IPS-18c (cell line): Measurements from ENCODE around the gene NINJ1.

ENCODE experiments used
- H3K4me3 ChIP-seq: 2 replicates; pipeline ENCODE4 v1.7.0; 2013; ENCODE audit warnings: low read depth, mild to moderate bottlenecking, low read length, moderate library complexity; ENCODE audit not compliant: insufficient read depth
- H3K9me3 ChIP-seq: one replicate; pipeline ENCODE4 v1.6.1; 2013; ENCODE audit warnings: mild to moderate bottlenecking, low read length, moderate library complexity; ENCODE audit not compliant: control insufficient read depth, insufficient read depth

The NINJ1 gene

GRCh38 chr9:93138171-93138764, 4.2 kb upstream of the NINJ1 start:
- Histone ChIP-seq H3K9me3 (no peaks in the 10 kb centered on the region), H3K4me3 (no peak overlapping the region)

GRCh38 chr9:93137362-93137761, 3.3 kb upstream of the NINJ1 start:
- no peaks in the 10 kb centered on the region for H3K9me3 ChIP-seq
- H3K4me3 ChIP-seq = no peak overlapping the region

- no peaks in the 10 kb centered on the region for H3K9me3 ChIP-seq
- no peak overlapping the region for H3K4me3 ChIP-seq
Measured at GRCh38 chr9:93136011-93136440, 2.0 kb upstream of the NINJ1 start.

- H3K9me3 ChIP-seq = no peaks in the 10 kb centered on the region
- peak overlapping the region; percentile 77 for H3K4me3 ChIP-seq
Measured at GRCh38 chr9:93134740-93135444, 841 bp upstream of the NINJ1 start.

GRCh38 chr9:93133681-93134014, 403 bp downstream of the NINJ1 start:
- Histone ChIP-seq H3K4me3 (peak overlapping the region; percentile 77), H3K9me3 (no peaks in the 10 kb centered on the region)

- H3K4me3 ChIP-seq = peak overlapping the region; percentile 77
- H3K9me3 ChIP-seq = no peaks in the 10 kb centered on the region
Measured at GRCh38 chr9:93132946-93133680, 938 bp downstream of the NINJ1 start.

- H3K9me3 ChIP-seq = no peaks in the 10 kb centered on the region
- H3K4me3 ChIP-seq = peak overlapping the region; percentile 77; the same call in 1 of the 2 replicates
Measured at GRCh38 chr9:93132287-93132927, 1.6 kb downstream of the NINJ1 start.

GRCh38 chr9:93131599-93132286, 2.3 kb downstream of the NINJ1 start:
- Histone ChIP-seq H3K9me3 (no peaks in the 10 kb centered on the region), H3K4me3 (no peak overlapping the region)

GRCh38 chr9:93130861-93131481, 3.1 kb downstream of the NINJ1 start:
- Histone ChIP-seq H3K4me3 (no peak overlapping the region), H3K9me3 (no peaks in the 10 kb centered on the region)

- H3K4me3 ChIP-seq = no peak overlapping the region
- no peaks in the 10 kb centered on the region for H3K9me3 ChIP-seq
Measured at GRCh38 chr9:93129691-93130500, 4.2 kb downstream of the NINJ1 start.

GRCh38 chr9:93129286-93129685, 4.8 kb downstream of the NINJ1 start:
- no peaks in the 10 kb centered on the region for H3K9me3 ChIP-seq
- H3K4me3 ChIP-seq = no peak overlapping the region

GRCh38 chr9:93128715-93129224, 5.3 kb downstream of the NINJ1 start:
- Histone ChIP-seq H3K9me3 (no peaks in the 10 kb centered on the region), H3K4me3 (no peak overlapping the region)

GRCh38 chr9:93128011-93128714, 5.9 kb downstream of the NINJ1 start:
- H3K4me3 ChIP-seq = no peak overlapping the region
- H3K9me3 ChIP-seq = no peaks in the 10 kb centered on the region

GRCh38 chr9:93127395-93127911, 6.6 kb downstream of the NINJ1 start:
- no peaks in the 10 kb centered on the region for H3K9me3 ChIP-seq
- H3K4me3 ChIP-seq = no peak overlapping the region

- Histone ChIP-seq H3K4me3 (no peak overlapping the region), H3K9me3 (no peaks in the 10 kb centered on the region)
Measured at GRCh38 chr9:93126825-93127368, 7.2 kb downstream of the NINJ1 start.
